ENCODE results near the gene CLTB. TPM values are rescaled to one million over a fixed set of nuclear protein-coding genes. Genes with fewer than 3 reads are reported as not detected.
"Not testable (repeated sequence)": the region's sequence is repeated elsewhere in the genome, so short reads cannot be mapped to it uniquely, and the experiment has no call there.

CLTB gene
- total RNA-seq, 1 donor = 63.0 TPM

GRCh38 chr5:176410486-176411180 lies 5.7 kb downstream of the CLTB start:
- Histone ChIP-seq H3K79me2 (ENCODE audit: insufficient read depth, low read length) (peaks cover 49% of the 10 kb centered on the region), H3K4me2 (ENCODE audit: insufficient read depth, low read length) (no peak overlapping the region), H4K20me1 (ENCODE audit: insufficient read depth, low read length) (peaks cover 45% of the 10 kb centered on the region), H3K9me3 (ENCODE audit: low read depth, low read length) (no peaks in the 10 kb centered on the region), H3K27me3 (ENCODE audit: insufficient read depth, low read length) (no peaks in the 10 kb centered on the region), H3K4me3 (ENCODE audit: insufficient read depth, low read length) (no peak overlapping the region), H3K27ac (ENCODE audit: low read depth, low read length) (no peak overlapping the region), H2AFZ (ENCODE audit: low read length) (no peak overlapping the region), H3K4me1 (ENCODE audit: insufficient read depth, low read length) (peaks cover 12% of the 10 kb centered on the region), H3K36me3 (ENCODE audit: insufficient read depth, low read length) (peaks cover 16% of the 10 kb centered on the region)
- peak; percentile 57 for DNase-seq (ENCODE audit: insufficient read length, low spot score, missing footprints)
- no peak for TF ChIP-seq CTCF (IDR thresholded peaks at IDR 0.05; ENCODE audit: extremely low read depth, low read depth, low read length)

GRCh38 chr5:176409765-176410164 lies 6.6 kb downstream of the CLTB start:
- Histone ChIP-seq H2AFZ (ENCODE audit: low read length) (no peak overlapping the region), H3K27ac (ENCODE audit: low read depth, low read length) (no peak overlapping the region), H3K9me3 (ENCODE audit: low read depth, low read length) (no peaks in the 10 kb centered on the region), H3K4me2 (ENCODE audit: insufficient read depth, low read length) (no peak overlapping the region), H4K20me1 (ENCODE audit: insufficient read depth, low read length) (peaks cover 39% of the 10 kb centered on the region), H3K4me1 (ENCODE audit: insufficient read depth, low read length) (peaks cover 5% of the 10 kb centered on the region), H3K4me3 (ENCODE audit: insufficient read depth, low read length) (no peak overlapping the region), H3K79me2 (ENCODE audit: insufficient read depth, low read length) (peaks cover 40% of the 10 kb centered on the region), H3K27me3 (ENCODE audit: insufficient read depth, low read length) (no peaks in the 10 kb centered on the region), H3K36me3 (ENCODE audit: insufficient read depth, low read length) (peaks cover 16% of the 10 kb centered on the region)
- TF ChIP-seq CTCF (IDR thresholded peaks at IDR 0.05; ENCODE audit: extremely low read depth, low read depth, low read length) = no peak
- peak; percentile 53 for DNase-seq (ENCODE audit: insufficient read length, low spot score, missing footprints)

- Histone ChIP-seq H3K4me1 (ENCODE audit: insufficient read depth, low read length) (peaks cover 5% of the 10 kb centered on the region), H3K36me3 (ENCODE audit: insufficient read depth, low read length) (peaks cover 16% of the 10 kb centered on the region), H3K27me3 (ENCODE audit: insufficient read depth, low read length) (no peaks in the 10 kb centered on the region), H3K79me2 (ENCODE audit: insufficient read depth, low read length) (peaks cover 29% of the 10 kb centered on the region), H3K4me2 (ENCODE audit: insufficient read depth, low read length) (no peak overlapping the region), H3K9me3 (ENCODE audit: low read depth, low read length) (no peaks in the 10 kb centered on the region), H4K20me1 (ENCODE audit: insufficient read depth, low read length) (peaks cover 30% of the 10 kb centered on the region), H3K27ac (ENCODE audit: low read depth, low read length) (no peak overlapping the region), H2AFZ (ENCODE audit: low read length) (no peak overlapping the region), H3K4me3 (ENCODE audit: insufficient read depth, low read length) (no peak overlapping the region)
- no peak for TF ChIP-seq CTCF (IDR thresholded peaks at IDR 0.05; ENCODE audit: extremely low read depth, low read depth, low read length)
- DNase-seq (ENCODE audit: insufficient read length, low spot score, missing footprints) = no peak
These were observed 7.7 kb downstream of the CLTB start for GRCh38 chr5:176408590-176408989.

GRCh38 chr5:176408252-176408573 lies 8.1 kb downstream of the CLTB start:
- H2AFZ ChIP-seq (ENCODE audit: low read length); DNase-seq (ENCODE audit: insufficient read length, low spot score, missing footprints); H3K27me3 ChIP-seq (ENCODE audit: insufficient read depth, low read length); H3K4me3 ChIP-seq (ENCODE audit: insufficient read depth, low read length); H3K4me1 ChIP-seq (ENCODE audit: insufficient read depth, low read length); H3K4me2 ChIP-seq (ENCODE audit: insufficient read depth, low read length); H3K27ac ChIP-seq (ENCODE audit: low read depth, low read length); H3K9me3 ChIP-seq (ENCODE audit: low read depth, low read length): not testable (repeated sequence)
- Histone ChIP-seq H3K79me2 (ENCODE audit: insufficient read depth, low read length) (peaks cover 25% of the 10 kb centered on the region), H3K36me3 (ENCODE audit: insufficient read depth, low read length) (peaks cover 16% of the 10 kb centered on the region), H4K20me1 (ENCODE audit: insufficient read depth, low read length) (peaks cover 27% of the 10 kb centered on the region)
